ENCODE measurements around the gene INCENP.

- TF ChIP-seq CTCF (IDR thresholded peaks at IDR 0.05) = no peak
- no peak for TF ChIP-seq POLR2A (IDR thresholded peaks at IDR 0.05)
Observed at GRCh38 chr11:62176766-62177165, 53.0 kb downstream of the INCENP start.

All from Peyer's patch (tissue), 4 donors.